Activated CD8-positive, alpha-beta memory T cell treated with anti-CD3 and anti-CD28 coated beads for 24 hours (primary cell): ENCODE measurements around the gene LMTK2.

Source experiments
- DNase-seq: peaks from one replicate; pipeline ENCODE4 v3.0.0-alpha.2; 2020

LMTK2 gene

GRCh38 chr7:98222533-98223195 is 116.0 kb downstream of the LMTK2 start:
- DNase-seq, result no peak

- DNase-seq, result no peak
Observed at GRCh38 chr7:98223351-98223897, 116.8 kb downstream of the LMTK2 start.

- DNase-seq, result no peak
Observed at GRCh38 chr7:98223898-98224700, 117.4 kb downstream of the LMTK2 start.

GRCh38 chr7:98224701-98225181 is 118.1 kb downstream of the LMTK2 start:
- no peak for DNase-seq

- no peak for DNase-seq
Observed at GRCh38 chr7:98225913-98226614, 119.4 kb downstream of the LMTK2 start.

- no peak for DNase-seq
Observed at GRCh38 chr7:98227939-98228338, 121.3 kb downstream of the LMTK2 start.

GRCh38 chr7:98228801-98229200 is 122.1 kb downstream of the LMTK2 start:
- DNase-seq, result no peak

- no peak for DNase-seq
Observed at GRCh38 chr7:98229441-98229840, 122.8 kb downstream of the LMTK2 start.

GRCh38 chr7:98229991-98230745 is 123.5 kb downstream of the LMTK2 start:
- no peak for DNase-seq

GRCh38 chr7:98230746-98231471 is 124.2 kb downstream of the LMTK2 start:
- no peak for DNase-seq

GRCh38 chr7:98231493-98232262 is 125.0 kb downstream of the LMTK2 start:
- DNase-seq, result no peak

- no peak for DNase-seq
Observed at GRCh38 chr7:98232263-98232585, 125.6 kb downstream of the LMTK2 start.

GRCh38 chr7:98232799-98233198 is 126.1 kb downstream of the LMTK2 start:
- DNase-seq, result no peak

GRCh38 chr7:98233219-98234070 is 126.8 kb downstream of the LMTK2 start:
- DNase-seq, result no peak

- no peak for DNase-seq
Observed at GRCh38 chr7:98234429-98235147, 127.9 kb downstream of the LMTK2 start.

- DNase-seq, result no peak
Observed at GRCh38 chr7:98235901-98236300, 129.2 kb downstream of the LMTK2 start.

- no peak for DNase-seq
Observed at GRCh38 chr7:98236355-98237185, 129.9 kb downstream of the LMTK2 start.

GRCh38 chr7:98238076-98238475 is 131.4 kb downstream of the LMTK2 start:
- DNase-seq, result no peak

GRCh38 chr7:98238976-98239375 is 132.3 kb downstream of the LMTK2 start:
- no peak for DNase-seq
